ENCODE data around the gene TMTC4. TPM values are rescaled to one million over a fixed set of nuclear protein-coding genes. Genes with fewer than 3 reads are reported as not detected.

TMTC4 gene
- total RNA-seq, 1 donor from 2014 or later = 19.2 TPM

GRCh38 chr13:100660761-100661160 lies 13.8 kb downstream of the TMTC4 start:
- Mint-ChIP-seq H3K4me1 (ENCODE audit: low read depth) (peaks cover 22% of the 10 kb centered on the region), H3K27ac (no peak overlapping the region), H3K4me3 (ENCODE audit: low read depth) (no peak overlapping the region), H3K27me3 (ENCODE audit: low read depth) (no peaks in the 10 kb centered on the region), H3K9me3 (no peaks in the 10 kb centered on the region), H3K36me3 (ENCODE audit: low read depth) (peaks cover 71% of the 10 kb centered on the region)
- intact Hi-C loops (cut with micrococcal nuclease) = no loop called here
- no peak for DNase-seq (ENCODE audit: low spot score)

- DNase-seq (ENCODE audit: low spot score) = no peak
- Mint-ChIP-seq H3K27me3 (ENCODE audit: low read depth) (no peaks in the 10 kb centered on the region), H3K27ac (no peak overlapping the region), H3K4me1 (ENCODE audit: low read depth) (peaks cover 22% of the 10 kb centered on the region), H3K36me3 (ENCODE audit: low read depth) (peaks cover 68% of the 10 kb centered on the region), H3K4me3 (ENCODE audit: low read depth) (no peak overlapping the region), H3K9me3 (no peaks in the 10 kb centered on the region)
- intact Hi-C loops (cut with micrococcal nuclease) = no loop called here
Measured at GRCh38 chr13:100659578-100659977, 15.0 kb downstream of the TMTC4 start.

- DNase-seq (ENCODE audit: low spot score) = no peak
- H3K27ac Mint-ChIP-seq = peak overlapping the region; percentile 79
- intact Hi-C loops (cut with micrococcal nuclease) = no loop called here
- peaks cover 61% of the 10 kb centered on the region for H3K36me3 Mint-ChIP-seq (ENCODE audit: low read depth)
- no peaks in the 10 kb centered on the region for H3K9me3 Mint-ChIP-seq
- H3K4me3 Mint-ChIP-seq (ENCODE audit: low read depth) = peak overlapping the region; percentile 50
- H3K27me3 Mint-ChIP-seq (ENCODE audit: low read depth) = no peaks in the 10 kb centered on the region
- peaks cover 22% of the 10 kb centered on the region for H3K4me1 Mint-ChIP-seq (ENCODE audit: low read depth)
Measured at GRCh38 chr13:100658363-100658762, 16.2 kb downstream of the TMTC4 start.

- no peaks in the 10 kb centered on the region for H3K9me3 Mint-ChIP-seq
- H3K4me3 Mint-ChIP-seq (ENCODE audit: low read depth) = no peak overlapping the region
- H3K4me1 Mint-ChIP-seq (ENCODE audit: low read depth) = peaks cover 22% of the 10 kb centered on the region
- no peaks in the 10 kb centered on the region for H3K27me3 Mint-ChIP-seq (ENCODE audit: low read depth)
- intact Hi-C loops (cut with micrococcal nuclease) = no loop called here
- peaks cover 57% of the 10 kb centered on the region for H3K36me3 Mint-ChIP-seq (ENCODE audit: low read depth)
- H3K27ac Mint-ChIP-seq = peak overlapping the region; percentile 79
- DNase-seq (ENCODE audit: low spot score) = no peak
Measured at GRCh38 chr13:100657881-100658315, 16.7 kb downstream of the TMTC4 start.

- Mint-ChIP-seq H3K36me3 (ENCODE audit: low read depth) (peaks cover 39% of the 10 kb centered on the region), H3K27ac (no peak overlapping the region), H3K27me3 (ENCODE audit: low read depth) (no peaks in the 10 kb centered on the region), H3K4me3 (ENCODE audit: low read depth) (no peak overlapping the region), H3K4me1 (ENCODE audit: low read depth) (peaks cover under 1% of the 10 kb centered on the region), H3K9me3 (no peaks in the 10 kb centered on the region)
- DNase-seq (ENCODE audit: low spot score) = no peak
- intact Hi-C loops (cut with micrococcal nuclease) = no loop called here
Measured at GRCh38 chr13:100652510-100652909, 22.1 kb downstream of the TMTC4 start.

- Mint-ChIP-seq H3K27me3 (ENCODE audit: low read depth) (no peaks in the 10 kb centered on the region), H3K9me3 (no peaks in the 10 kb centered on the region), H3K4me3 (ENCODE audit: low read depth) (no peak overlapping the region), H3K4me1 (ENCODE audit: low read depth) (no peaks in the 10 kb centered on the region), H3K27ac (no peak overlapping the region), H3K36me3 (ENCODE audit: low read depth) (peaks cover 28% of the 10 kb centered on the region)
- DNase-seq (ENCODE audit: low spot score) = no peak
- intact Hi-C loops (cut with micrococcal nuclease) = no loop called here
Measured at GRCh38 chr13:100650326-100650725, 24.3 kb downstream of the TMTC4 start.

GRCh38 chr13:100648354-100648753 lies 26.2 kb downstream of the TMTC4 start:
- no peaks in the 10 kb centered on the region for H3K9me3 Mint-ChIP-seq
- no peak overlapping the region for H3K27ac Mint-ChIP-seq
- no peaks in the 10 kb centered on the region for H3K4me1 Mint-ChIP-seq (ENCODE audit: low read depth)
- H3K4me3 Mint-ChIP-seq (ENCODE audit: low read depth) = no peak overlapping the region
- H3K36me3 Mint-ChIP-seq (ENCODE audit: low read depth) = peaks cover 28% of the 10 kb centered on the region
- no peak for DNase-seq (ENCODE audit: low spot score)
- intact Hi-C loops (cut with micrococcal nuclease) = no loop called here
- H3K27me3 Mint-ChIP-seq (ENCODE audit: low read depth) = no peaks in the 10 kb centered on the region

- H3K27me3 Mint-ChIP-seq (ENCODE audit: low read depth) = no peaks in the 10 kb centered on the region
Measured at GRCh38 chr13:100646871-100647270, 27.7 kb downstream of the TMTC4 start.

GRCh38 chr13:100646030-100646673 lies 28.4 kb downstream of the TMTC4 start:
- no peaks in the 10 kb centered on the region for H3K4me1 Mint-ChIP-seq (ENCODE audit: low read depth)
- H3K27me3 Mint-ChIP-seq (ENCODE audit: low read depth) = no peaks in the 10 kb centered on the region
- no peaks in the 10 kb centered on the region for H3K9me3 Mint-ChIP-seq
- intact Hi-C loops (cut with micrococcal nuclease) = no loop called here
- DNase-seq (ENCODE audit: low spot score) = no peak
- peaks cover 35% of the 10 kb centered on the region for H3K36me3 Mint-ChIP-seq (ENCODE audit: low read depth)
- no peak overlapping the region for H3K27ac Mint-ChIP-seq
- H3K4me3 Mint-ChIP-seq (ENCODE audit: low read depth) = no peak overlapping the region

More at GRCh38 chr13:100646871-100647270, 27.7 kb downstream of the TMTC4 start:
- peaks cover 34% of the 10 kb centered on the region for H3K36me3 Mint-ChIP-seq (ENCODE audit: low read depth)
- DNase-seq (ENCODE audit: low spot score) = no peak
- intact Hi-C loops (cut with micrococcal nuclease) = no loop called here
- H3K4me3 Mint-ChIP-seq (ENCODE audit: low read depth) = no peak overlapping the region
- no peak overlapping the region for H3K27ac Mint-ChIP-seq
- no peaks in the 10 kb centered on the region for H3K9me3 Mint-ChIP-seq
- no peaks in the 10 kb centered on the region for H3K4me1 Mint-ChIP-seq (ENCODE audit: low read depth)

- intact Hi-C loops (cut with micrococcal nuclease) = no loop called here
- Mint-ChIP-seq H3K4me3 (ENCODE audit: low read depth) (no peak overlapping the region), H3K27ac (no peak overlapping the region), H3K36me3 (ENCODE audit: low read depth) (peaks cover 35% of the 10 kb centered on the region), H3K4me1 (ENCODE audit: low read depth) (no peaks in the 10 kb centered on the region), H3K9me3 (no peaks in the 10 kb centered on the region), H3K27me3 (ENCODE audit: low read depth) (no peaks in the 10 kb centered on the region)
- no peak for DNase-seq (ENCODE audit: low spot score)
Measured at GRCh38 chr13:100645382-100645781, 29.2 kb downstream of the TMTC4 start.

- no peaks in the 10 kb centered on the region for H3K4me1 Mint-ChIP-seq (ENCODE audit: low read depth)
- no peak overlapping the region for H3K27ac Mint-ChIP-seq
- intact Hi-C loops (cut with micrococcal nuclease) = no loop called here
- H3K9me3 Mint-ChIP-seq = no peaks in the 10 kb centered on the region
- DNase-seq (ENCODE audit: low spot score) = no peak
- no peak overlapping the region for H3K4me3 Mint-ChIP-seq (ENCODE audit: low read depth)
- H3K36me3 Mint-ChIP-seq (ENCODE audit: low read depth) = peaks cover 32% of the 10 kb centered on the region
- no peaks in the 10 kb centered on the region for H3K27me3 Mint-ChIP-seq (ENCODE audit: low read depth)
Measured at GRCh38 chr13:100644371-100644770, 30.2 kb downstream of the TMTC4 start.

GRCh38 chr13:100637796-100638195 lies 36.8 kb downstream of the TMTC4 start:
- intact Hi-C loops (cut with micrococcal nuclease) = no loop called here
- DNase-seq (ENCODE audit: low spot score) = no peak
- no peaks in the 10 kb centered on the region for H3K4me1 Mint-ChIP-seq (ENCODE audit: low read depth)
- H3K36me3 Mint-ChIP-seq (ENCODE audit: low read depth) = peaks cover 43% of the 10 kb centered on the region
- no peak overlapping the region for H3K27ac Mint-ChIP-seq
- no peaks in the 10 kb centered on the region for H3K9me3 Mint-ChIP-seq
- H3K27me3 Mint-ChIP-seq (ENCODE audit: low read depth) = no peaks in the 10 kb centered on the region
- H3K4me3 Mint-ChIP-seq (ENCODE audit: low read depth) = no peak overlapping the region

GRCh38 chr13:100637380-100637779 lies 37.2 kb downstream of the TMTC4 start:
- H3K36me3 Mint-ChIP-seq (ENCODE audit: low read depth) = peaks cover 44% of the 10 kb centered on the region
- intact Hi-C loops (cut with micrococcal nuclease) = no loop called here
- no peaks in the 10 kb centered on the region for H3K9me3 Mint-ChIP-seq
- no peaks in the 10 kb centered on the region for H3K4me1 Mint-ChIP-seq (ENCODE audit: low read depth)
- H3K27me3 Mint-ChIP-seq (ENCODE audit: low read depth) = no peaks in the 10 kb centered on the region
- H3K27ac Mint-ChIP-seq = no peak overlapping the region
- H3K4me3 Mint-ChIP-seq (ENCODE audit: low read depth) = no peak overlapping the region
- DNase-seq (ENCODE audit: low spot score) = no peak

GRCh38 chr13:100636441-100636840 lies 38.2 kb downstream of the TMTC4 start:
- no peaks in the 10 kb centered on the region for H3K27me3 Mint-ChIP-seq (ENCODE audit: low read depth)
- no peaks in the 10 kb centered on the region for H3K9me3 Mint-ChIP-seq
- no peak overlapping the region for H3K27ac Mint-ChIP-seq
- H3K4me1 Mint-ChIP-seq (ENCODE audit: low read depth) = no peaks in the 10 kb centered on the region
- no peak overlapping the region for H3K4me3 Mint-ChIP-seq (ENCODE audit: low read depth)
- no peak for DNase-seq (ENCODE audit: low spot score)
- intact Hi-C loops (cut with micrococcal nuclease) = no loop called here
- peaks cover 40% of the 10 kb centered on the region for H3K36me3 Mint-ChIP-seq (ENCODE audit: low read depth)
